Common myeloid progenitor, CD34-positive (primary cell): ENCODE results near the gene TMCC2.

Source experiments
- CTCF ChIA-PET: fragments of 350-600 bp; sonication (Branson Sonifier 250); formaldehyde crosslinking; loops from one replicate; lab custom pipeline; 2021; ENCODE audit warnings: antibody characterized with exemption; lab: Charles Lee
- POLR2A ChIA-PET: fragments of 350-600 bp; sonication (Branson Sonifier 250); formaldehyde crosslinking; loops from one replicate; lab custom pipeline; 2021; ENCODE audit warnings: antibody characterized with exemption; lab: Charles Lee
- DNase-seq, 3 donors: peaks; one replicate each; pipeline versions ENCODE4 v3.0.0 to v3.0.0-alpha.2; 2013
- H3K27ac ChIP-seq, 2 experiments: 1 replicate in 1 of 2; 2 replicates in 1 of 2; pipeline ENCODE4 v1.7.0; 2013; ENCODE audit warnings: inconsistent platforms in 2 of 2, low read length in 2 of 2, mild to moderate bottlenecking in 2 of 2, low read depth in 1 of 2, moderate library complexity in 1 of 2; ENCODE audit not compliant: severe bottlenecking in 2 of 2, insufficient read depth in 1 of 2, poor library complexity in 1 of 2
- H3K27me3 ChIP-seq, 5 experiments: replicated peaks in 2 of 5; 1 replicate in 3 of 5; 2 replicates in 2 of 5; pipeline versions ENCODE4 v1.6.1 to v1.7.0; 2013; ENCODE audit warnings: low read length in 4 of 5, mild to moderate bottlenecking in 2 of 5, moderate library complexity in 2 of 5, inconsistent platforms in 1 of 5; ENCODE audit not compliant: insufficient read depth in 5 of 5, control insufficient read depth in 4 of 5
- H3K36me3 ChIP-seq, 4 experiments: 1 replicate in 2 of 4; 2 replicates in 2 of 4; pipeline versions ENCODE4 v1.6.1 to v1.7.0; 2013; ENCODE audit warnings: low read length in 3 of 4, control low read depth in 1 of 4, mild to moderate bottlenecking in 1 of 4; ENCODE audit not compliant: control insufficient read depth in 4 of 4, insufficient read depth in 4 of 4
- H3K4me1 ChIP-seq, 4 experiments: 1 replicate in 3 of 4; 2 replicates in 1 of 4; pipeline versions ENCODE4 v1.6.1 to v1.7.1; 2013; ENCODE audit warnings: low read length in 3 of 4, mild to moderate bottlenecking in 3 of 4, control low read depth in 1 of 4, inconsistent platforms in 1 of 4, moderate library complexity in 1 of 4; ENCODE audit not compliant: control insufficient read depth in 4 of 4, insufficient read depth in 4 of 4; ENCODE audit errors: control extremely low read depth in 1 of 4
- H3K4me3 ChIP-seq, 7 experiments: 1 replicate in 4 of 7; 2 replicates in 3 of 7; pipeline versions ENCODE4 v1.5.1 to v1.7.0; 2013; ENCODE audit warnings: mild to moderate bottlenecking in 7 of 7, low read length in 6 of 7, moderate library complexity in 6 of 7, inconsistent platforms in 2 of 7, low read depth in 2 of 7, control low read depth in 1 of 7; ENCODE audit not compliant: insufficient read depth in 4 of 7, control insufficient read depth in 1 of 7; ENCODE audit errors: extremely low read depth in 1 of 7
- H3K9me3 ChIP-seq, 5 experiments: 1 replicate in 4 of 5; 2 replicates in 1 of 5; pipeline versions ENCODE4 v1.6.1 to v1.7.1; 2013; ENCODE audit warnings: low read length in 4 of 5, mild to moderate bottlenecking in 2 of 5, inconsistent platforms in 1 of 5, low read depth in 1 of 5, moderate library complexity in 1 of 5; ENCODE audit not compliant: control insufficient read depth in 4 of 5, insufficient read depth in 2 of 5; ENCODE audit errors: control extremely low read depth in 1 of 5
- WGBS: methylation state at CpG from one replicate; pipeline ENCODE4 v1.1.5; 2013; ENCODE audit not compliant: insufficient coverage; 5-methylcytosine and 5-hydroxymethylcytosine counted together

Gene TMCC2

GRCh38 chr1:205287767-205288559, 60.2 kb downstream of the TMCC2 start:
- Histone ChIP-seq H3K4me3 (peak overlapping the region in 4 of 7 experiments; percentile 0 to 31 (median 26)), H3K4me1 (peaks cover 25 to 54% (median 52%) of the 10 kb centered on the region in 4 experiments), H3K27ac (peak overlapping the region in 1 of 2 experiments; percentile 20), H3K27me3 (peaks cover 0 to 12% (median 0%) of the 10 kb centered on the region in 5 experiments), H3K36me3 (no peaks in the 10 kb centered on the region), H3K9me3 (no peaks in the 10 kb centered on the region)
- ChIA-PET POLR2A (interaction anchor here (0.6 to 1.6 kb wide), 3 partner anchors 14 to 32 kb away, joined by 3 to 5 read pairs (median 4); no protein-coding TSS in a partner anchor), CTCF (interaction anchor here (1.1 to 38.2 kb wide), 7 partner anchors 10 to 110 kb away, joined by 3 to 1168 read pairs (median 5); partner anchors contain the start of gene NUAK2)
- DNase-seq = peak; percentile 93 to 99 (median 98)
- 11% methylated on average over 8 of the region's 8 CpGs for WGBS

GRCh38 chr1:205291596-205291995, 63.9 kb downstream of the TMCC2 start:
- Histone ChIP-seq H3K27me3 (peaks cover 0 to 18% (median 0%) of the 10 kb centered on the region in 5 experiments), H3K9me3 (no peaks in the 10 kb centered on the region), H3K4me3 (no peak overlapping the region), H3K4me1 (peaks cover 14 to 27% (median 24%) of the 10 kb centered on the region in 4 experiments), H3K27ac (no peak overlapping the region), H3K36me3 (no peaks in the 10 kb centered on the region)
- CTCF ChIA-PET = no interaction called here
- POLR2A ChIA-PET = no interaction called here
- no peak for DNase-seq
- 100% methylated on average over 2 of the region's 6 CpGs for WGBS

DNA sequence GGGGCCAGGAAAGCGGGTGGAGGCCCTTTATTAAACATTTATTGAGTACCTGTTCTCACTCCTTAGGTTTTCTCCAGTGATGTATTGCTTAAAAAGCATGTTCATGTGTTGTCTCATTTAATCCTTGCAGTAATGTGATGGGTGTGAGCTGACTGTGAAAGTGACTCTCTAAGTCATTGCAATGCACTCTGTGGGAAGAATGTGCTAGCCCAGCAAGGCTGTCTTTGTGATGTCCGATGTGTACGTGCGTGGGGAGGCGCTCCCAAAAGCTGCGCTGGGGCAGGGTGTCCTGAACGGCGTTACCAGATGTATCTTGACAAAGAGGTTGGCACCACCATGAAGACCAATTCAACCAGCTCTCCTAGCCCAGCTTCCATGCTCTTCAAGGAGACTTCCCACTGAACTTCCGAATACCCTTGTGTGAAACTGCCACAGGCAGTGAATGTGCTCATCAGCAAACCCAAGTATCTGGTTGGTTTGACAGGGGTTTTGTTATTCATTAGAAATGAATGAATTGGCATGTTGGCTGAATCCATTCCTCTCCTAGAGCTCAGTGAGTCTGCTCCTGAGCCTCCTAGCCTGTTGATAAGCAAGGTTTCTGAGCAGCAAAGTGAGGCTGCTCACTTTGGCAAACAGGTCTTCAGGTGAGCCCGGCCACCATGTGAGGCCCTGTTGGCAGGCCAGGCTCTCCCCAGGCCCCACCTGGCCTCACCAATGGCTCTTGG, 65.8 kb downstream of the TMCC2 start:
- Histone ChIP-seq H3K4me3 (no peak overlapping the region), H3K9me3 (no peaks in the 10 kb centered on the region), H3K36me3 (no peaks in the 10 kb centered on the region), H3K27me3 (peaks cover 0 to 19% (median 0%) of the 10 kb centered on the region in 5 experiments), H3K4me1 (peaks cover 2 to 8% (median 5%) of the 10 kb centered on the region in 4 experiments), H3K27ac (no peak overlapping the region)
- POLR2A ChIA-PET = no interaction called here
- WGBS = 94% methylated on average over 9 of the region's 10 CpGs
- no peak for DNase-seq
- CTCF ChIA-PET = interaction anchor here (0.9 to 2.0 kb wide), 5 partner anchors 9 to 22 kb away, joined by 3 to 5 read pairs (median 4); no protein-coding TSS in a partner anchor

DNA sequence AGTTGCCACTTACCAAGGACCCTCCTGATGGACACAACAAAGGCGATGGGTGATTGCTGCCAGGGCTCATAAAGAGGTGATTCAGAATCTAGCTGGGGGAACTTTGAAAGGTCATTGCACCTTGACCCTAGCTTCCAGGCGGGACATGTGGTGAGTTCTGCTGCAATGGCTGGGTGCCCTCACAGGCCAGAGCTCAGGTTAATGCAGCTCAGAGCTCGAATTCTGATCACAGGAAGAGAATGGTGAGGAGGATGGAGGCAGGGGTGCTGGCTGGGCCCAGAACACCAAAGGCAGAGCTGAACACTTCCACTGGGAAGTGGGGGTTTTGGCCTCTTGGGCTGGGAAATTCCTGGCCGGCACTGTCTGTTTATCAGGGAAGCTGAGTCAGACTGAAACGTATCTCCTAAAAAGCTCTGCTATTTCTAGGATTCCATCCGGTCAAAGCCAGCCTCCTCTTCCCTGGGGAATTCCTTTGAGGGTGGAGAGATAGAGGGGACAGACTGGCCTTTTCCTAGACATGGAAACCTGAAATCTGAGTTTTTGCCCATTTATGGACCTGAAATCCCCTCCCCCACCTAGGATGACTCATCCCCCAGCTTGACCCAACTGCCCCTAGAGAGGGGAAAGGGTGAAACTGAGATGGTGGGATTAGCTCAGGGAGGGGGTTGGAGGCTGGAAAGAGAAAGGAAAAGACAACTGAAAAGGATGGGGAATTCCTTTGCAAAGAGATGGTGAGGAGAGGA, 66.6 kb downstream of the TMCC2 start:
- H3K4me3 ChIP-seq = no peak overlapping the region
- no peak overlapping the region for H3K27ac ChIP-seq
- peaks cover 0 to 21% (median 0%) of the 10 kb centered on the region in 5 experiments for H3K27me3 ChIP-seq
- peaks cover 0 to 2% (median 0%) of the 10 kb centered on the region in 4 experiments for H3K4me1 ChIP-seq
- POLR2A ChIA-PET = interaction anchor here (0.7 kb wide), 1 partner anchor 35 kb away, joined by 6 read pairs; no protein-coding TSS in a partner anchor
- CTCF ChIA-PET = interaction anchor here (1.3 to 2.0 kb wide), 5 partner anchors 9 to 41 kb away, joined by 4 to 6 read pairs (median 5); no protein-coding TSS in a partner anchor
- H3K36me3 ChIP-seq = no peaks in the 10 kb centered on the region
- DNase-seq = no peak
- 98% methylated on average over 5 of the region's 6 CpGs for WGBS
- no peaks in the 10 kb centered on the region for H3K9me3 ChIP-seq

GRCh38 chr1:205294934-205295333, 67.2 kb downstream of the TMCC2 start:
- Histone ChIP-seq H3K9me3 (no peaks in the 10 kb centered on the region), H3K36me3 (no peaks in the 10 kb centered on the region), H3K4me1 (peaks cover 0 to 2% (median 0%) of the 10 kb centered on the region in 4 experiments), H3K27ac (no peak overlapping the region), H3K4me3 (no peak overlapping the region), H3K27me3 (peaks cover 0 to 21% (median 0%) of the 10 kb centered on the region in 5 experiments)
- no peak for DNase-seq
- WGBS = 100% methylated on average over 5 of the region's 5 CpGs
- POLR2A ChIA-PET = interaction anchor here (0.7 kb wide), 1 partner anchor 35 kb away, joined by 6 read pairs; no protein-coding TSS in a partner anchor
- CTCF ChIA-PET = interaction anchor here (1.3 to 2.0 kb wide), 5 partner anchors 8 to 41 kb away, joined by 3 to 6 read pairs (median 5); no protein-coding TSS in a partner anchor

DNA sequence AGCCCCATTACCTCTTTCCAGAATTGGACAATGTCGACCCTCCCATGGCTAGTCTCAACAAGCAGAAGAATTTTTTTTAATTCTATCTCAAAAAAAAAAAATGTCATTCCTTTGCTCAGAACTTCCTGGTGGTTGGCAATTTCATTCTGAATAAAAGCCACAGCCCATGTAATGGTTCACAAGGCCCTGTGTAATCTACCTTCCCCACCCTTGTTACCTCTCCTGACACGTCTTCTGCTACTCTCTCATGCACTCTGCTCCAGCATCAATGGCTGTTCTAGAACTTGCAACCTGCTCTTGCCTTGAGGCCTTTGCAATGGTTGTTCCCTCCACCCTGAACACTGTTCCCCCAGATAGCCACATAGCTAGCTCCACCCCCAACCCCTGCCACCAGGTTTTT, 68.4 kb downstream of the TMCC2 start:
- Histone ChIP-seq H3K27ac (no peak overlapping the region), H3K36me3 (no peaks in the 10 kb centered on the region), H3K9me3 (no peaks in the 10 kb centered on the region), H3K4me3 (no peak overlapping the region), H3K4me1 (peaks cover 0 to 2% (median 0%) of the 10 kb centered on the region in 4 experiments), H3K27me3 (peaks cover 0 to 21% (median 0%) of the 10 kb centered on the region in 5 experiments)
- CTCF ChIA-PET = interaction anchor here (1.3 to 2.0 kb wide), 3 partner anchors 23 to 27 kb away, joined by 3 to 6 read pairs (median 3); no protein-coding TSS in a partner anchor
- POLR2A ChIA-PET = no interaction called here
- WGBS = 87% methylated on average over 2 of the region's 2 CpGs
- DNase-seq = no peak
